ENCODE measurements around the gene DENND1C. TPM values are rescaled to one million over a fixed set of nuclear protein-coding genes. Genes with fewer than 3 reads are reported as not detected.
"Not testable (repeated sequence)": the region's sequence is repeated elsewhere in the genome, so short reads cannot be mapped to it uniquely, and the experiment has no call there.

The DENND1C gene
- total and polyA plus RNA-seq, 8 donors: 6.7 to 22.1 (median 18.8) TPM

DNA sequence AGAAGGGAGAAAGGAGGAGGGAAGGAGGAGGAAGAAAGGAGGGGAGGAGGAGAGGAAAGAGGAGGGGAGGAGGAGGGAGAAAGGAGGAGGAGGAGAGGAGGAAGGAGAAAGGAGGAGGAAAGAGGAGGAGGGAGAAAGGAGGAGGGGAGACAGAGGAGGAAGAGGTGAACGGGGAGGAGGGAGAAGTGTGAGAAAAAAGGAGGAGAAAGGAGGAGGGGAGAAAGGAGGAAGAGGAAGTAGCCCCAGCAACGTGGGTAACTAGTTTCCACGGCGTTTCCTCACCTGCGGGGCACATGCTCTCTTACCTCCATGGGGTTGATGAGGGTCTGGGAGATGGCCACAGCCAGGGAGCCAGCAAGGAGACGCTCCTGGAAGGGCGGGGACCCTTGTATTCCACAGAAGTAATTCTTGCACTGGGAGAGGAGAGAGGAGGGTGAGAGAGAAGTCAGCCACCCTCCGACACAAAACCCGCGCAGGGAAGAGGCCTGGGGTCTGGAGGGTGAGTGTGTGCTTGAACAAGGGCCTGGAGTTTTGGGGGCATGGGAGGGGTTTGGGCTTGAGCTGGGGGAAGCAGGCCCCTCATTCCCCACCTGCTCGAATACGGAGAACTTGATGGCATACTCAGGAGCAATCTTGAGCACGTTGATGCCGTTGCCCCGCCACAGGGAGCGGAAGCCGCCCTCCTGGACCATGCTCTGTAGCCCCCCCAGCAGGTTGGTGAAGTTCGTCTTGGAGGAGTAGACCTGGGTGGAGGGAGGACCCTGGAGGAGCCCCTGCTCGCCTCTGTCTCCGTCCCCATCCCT is 52.0 kb downstream of the DENND1C start:
- Histone ChIP-seq H3K9me3 (no peaks in the 10 kb centered on the region), H3K4me3 (no peak overlapping the region), H3K27ac (no peak overlapping the region), H3K36me3 (no peaks in the 10 kb centered on the region), H3K27me3 (no peaks in the 10 kb centered on the region), H3K4me1 (peaks cover 0 to 5% of the 10 kb centered on the region in 2 donors)
- no peak for ATAC-seq
- TF ChIP-seq, protein P1, sequence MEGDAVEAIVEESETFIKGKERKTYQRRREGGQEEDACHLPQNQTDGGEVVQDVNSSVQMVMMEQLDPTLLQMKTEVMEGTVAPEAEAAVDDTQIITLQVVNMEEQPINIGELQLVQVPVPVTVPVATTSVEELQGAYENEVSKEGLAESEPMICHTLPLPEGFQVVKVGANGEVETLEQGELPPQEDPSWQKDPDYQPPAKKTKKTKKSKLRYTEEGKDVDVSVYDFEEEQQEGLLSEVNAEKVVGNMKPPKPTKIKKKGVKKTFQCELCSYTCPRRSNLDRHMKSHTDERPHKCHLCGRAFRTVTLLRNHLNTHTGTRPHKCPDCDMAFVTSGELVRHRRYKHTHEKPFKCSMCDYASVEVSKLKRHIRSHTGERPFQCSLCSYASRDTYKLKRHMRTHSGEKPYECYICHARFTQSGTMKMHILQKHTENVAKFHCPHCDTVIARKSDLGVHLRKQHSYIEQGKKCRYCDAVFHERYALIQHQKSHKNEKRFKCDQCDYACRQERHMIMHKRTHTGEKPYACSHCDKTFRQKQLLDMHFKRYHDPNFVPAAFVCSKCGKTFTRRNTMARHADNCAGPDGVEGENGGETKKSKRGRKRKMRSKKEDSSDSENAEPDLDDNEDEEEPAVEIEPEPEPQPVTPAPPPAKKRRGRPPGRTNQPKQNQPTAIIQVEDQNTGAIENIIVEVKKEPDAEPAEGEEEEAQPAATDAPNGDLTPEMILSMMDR (IDR thresholded peaks at IDR 0.05): no peak
- intact Hi-C loops (cut with DNase I): no loop called here
- DNase-seq: no peak

DNA sequence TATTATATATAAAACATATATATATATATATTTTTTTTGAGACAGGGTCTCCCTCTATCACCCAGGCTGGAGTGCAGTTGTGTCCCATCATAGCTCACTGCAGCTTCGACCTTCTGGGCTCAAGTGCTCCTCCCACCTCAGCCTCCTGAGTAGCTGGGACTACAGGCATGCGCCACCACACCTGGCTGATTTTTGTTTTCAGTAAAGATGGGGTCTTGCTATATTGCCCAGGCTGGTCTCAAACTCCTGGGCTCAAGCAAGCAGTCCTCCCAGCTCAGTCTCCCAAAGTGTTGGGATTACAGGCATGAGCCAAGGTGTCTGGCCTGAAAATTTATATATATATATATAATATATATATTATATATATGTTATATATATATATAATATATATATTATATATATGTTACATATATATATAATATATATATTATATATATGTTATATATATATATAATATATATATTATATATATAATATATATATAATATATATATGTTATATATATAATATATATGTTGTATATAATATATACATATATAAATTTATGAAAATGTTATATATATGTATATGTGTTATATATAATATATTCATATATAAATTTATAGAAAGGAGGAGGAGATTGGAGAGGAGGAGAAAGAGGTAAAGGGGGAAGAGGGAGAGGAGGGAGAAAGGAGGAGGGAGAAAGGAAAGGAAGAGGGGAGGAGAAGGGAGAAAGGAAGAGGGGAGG is 52.7 kb downstream of the DENND1C start:
- H3K27me3 ChIP-seq; H3K36me3 ChIP-seq; intact Hi-C loops (cut with DNase I); ATAC-seq; H3K4me1 ChIP-seq; DNase-seq; H3K4me3 ChIP-seq; H3K9me3 ChIP-seq; H3K27ac ChIP-seq: not testable (repeated sequence)

DNA sequence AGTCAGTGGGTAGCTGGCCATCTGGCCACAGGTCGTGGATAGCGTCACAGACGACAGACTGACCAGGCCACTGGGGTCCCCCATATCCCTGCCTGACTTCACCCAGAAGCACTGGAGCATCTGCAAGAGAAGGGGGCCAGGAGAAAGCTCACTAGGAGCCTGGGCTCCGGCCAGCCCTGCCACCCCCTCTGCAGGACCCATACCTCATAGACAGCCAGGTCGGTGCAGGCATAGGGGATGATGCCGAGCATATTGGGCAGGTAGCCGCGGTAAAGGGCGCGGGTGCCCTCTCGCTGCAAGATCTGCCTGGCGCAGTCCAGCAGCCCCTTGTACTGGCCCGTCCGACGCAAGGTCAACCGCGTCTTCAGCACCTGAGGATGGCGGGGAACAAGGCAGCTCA is 54.5 kb downstream of the DENND1C start:
- Histone ChIP-seq H3K4me1 (peaks cover 10 to 23% of the 10 kb centered on the region in 2 donors), H3K9me3 (no peaks in the 10 kb centered on the region), H3K4me3 (no peak overlapping the region), H3K36me3 (no peaks in the 10 kb centered on the region), H3K27me3 (no peaks in the 10 kb centered on the region), H3K27ac (no peak overlapping the region)
- no peak for DNase-seq
- no peak for ATAC-seq
- intact Hi-C loops (cut with DNase I): no loop called here
- TF ChIP-seq, protein P1 (IDR thresholded peaks at IDR 0.05): no peak

DNA sequence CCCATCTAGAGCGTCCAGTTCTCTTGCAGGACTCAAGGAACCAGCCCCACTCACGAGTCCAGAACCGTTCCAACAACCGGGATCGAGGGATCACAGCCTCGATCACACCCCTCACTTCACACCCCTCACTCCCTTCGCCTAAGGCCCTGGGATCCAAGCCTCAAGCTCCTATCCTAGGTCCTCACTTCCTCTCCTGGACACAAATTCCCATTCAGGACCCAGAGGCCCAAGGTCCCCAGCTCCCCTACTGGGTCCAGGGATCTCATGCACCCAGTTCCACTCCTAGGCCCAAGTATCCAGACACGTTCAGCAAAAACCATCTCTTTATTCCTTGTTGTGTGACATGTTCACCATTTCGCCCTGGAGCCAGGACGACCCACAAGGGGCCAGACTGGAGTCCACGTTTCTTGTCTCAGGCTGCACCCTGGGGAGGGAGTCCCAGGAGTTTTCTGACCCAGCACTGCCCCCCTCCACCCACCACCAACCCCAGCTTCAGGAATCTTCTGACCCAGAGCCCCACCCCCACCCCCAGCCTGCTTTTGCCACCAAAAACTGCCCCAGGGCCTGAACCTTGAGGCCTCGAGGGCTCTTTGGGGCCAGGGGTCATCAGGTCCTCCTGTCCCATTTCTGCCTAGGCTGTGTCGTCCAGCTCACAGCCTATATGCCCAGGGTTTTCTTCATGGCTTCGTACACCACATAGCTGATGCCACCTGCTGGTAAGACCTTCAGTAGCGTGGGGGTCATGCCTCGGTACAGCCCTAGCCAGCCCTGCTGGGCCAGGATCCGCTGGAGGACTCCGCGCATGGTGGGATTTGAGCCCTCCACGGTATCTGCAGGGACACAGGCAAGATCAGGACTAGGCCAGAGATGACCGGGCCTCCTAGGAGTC is 55.6 kb downstream of the DENND1C start:
- H3K27me3 ChIP-seq: no peaks in the 10 kb centered on the region
- no peaks in the 10 kb centered on the region for H3K9me3 ChIP-seq
- TF ChIP-seq, protein P1 (IDR thresholded peaks at IDR 0.05): no peak
- ATAC-seq (no peak), DNase-seq (peak in 1 of 4 donors; percentile 13)
- intact Hi-C loops (cut with DNase I): no loop called here
- peaks cover 10 to 32% of the 10 kb centered on the region in 2 donors for H3K4me1 ChIP-seq
- H3K27ac ChIP-seq: peak overlapping the region; percentile 87
- H3K4me3 ChIP-seq: peak overlapping the region in 1 of 2 donors; percentile 89
- H3K36me3 ChIP-seq: peaks cover 0 to 10% of the 10 kb centered on the region in 2 donors

DNA sequence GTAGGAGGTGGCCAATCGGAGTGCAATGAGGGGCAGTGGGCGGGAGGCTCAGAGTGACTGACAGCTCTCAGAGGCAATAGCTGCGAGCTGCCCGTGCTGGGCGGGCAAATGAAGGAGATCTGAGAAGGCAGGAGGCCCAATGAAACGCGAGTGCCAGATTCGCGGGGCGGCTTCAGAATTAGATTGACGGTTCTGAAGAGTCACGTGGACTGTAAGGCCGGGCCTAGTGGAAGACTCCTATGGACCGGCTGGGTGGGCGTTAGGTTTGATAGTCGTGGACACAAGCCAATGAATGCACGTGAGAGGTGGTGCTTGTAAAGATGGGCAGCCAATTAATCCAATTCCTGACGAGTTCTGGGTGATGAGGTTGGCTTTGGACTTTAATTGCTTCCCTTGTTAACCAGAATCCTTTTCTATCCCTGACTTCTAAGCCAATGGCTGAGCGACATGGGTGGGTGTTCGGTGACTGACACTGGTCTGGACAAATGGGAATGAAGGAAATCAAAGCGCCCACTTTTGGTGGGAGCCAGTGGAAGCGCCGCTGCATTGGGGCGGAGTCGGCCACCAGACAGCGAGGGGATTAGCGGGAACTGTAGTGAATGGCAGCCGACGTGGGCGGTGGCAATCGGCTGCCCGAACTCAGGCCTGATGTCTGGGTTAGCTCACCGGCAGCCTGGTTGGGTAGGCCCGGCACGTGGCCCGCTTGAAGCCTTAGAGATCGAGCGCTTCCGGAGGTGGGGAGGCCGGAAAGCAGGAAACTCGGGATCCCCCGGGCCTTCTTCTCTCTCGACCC is 56.5 kb downstream of the DENND1C start:
- no peaks in the 10 kb centered on the region for H3K9me3 ChIP-seq
- DNase-seq (peak; percentile 94 to 100 (median 100)), ATAC-seq (peak; percentile 93)
- H3K27me3 ChIP-seq: no peaks in the 10 kb centered on the region
- TF ChIP-seq, protein P1 (IDR thresholded peaks at IDR 0.05): no peak
- H3K4me3 ChIP-seq: peak overlapping the region in 1 of 2 donors; percentile 89
- H3K36me3 ChIP-seq: peaks cover 0 to 18% of the 10 kb centered on the region in 2 donors
- peaks cover 10 to 32% of the 10 kb centered on the region in 2 donors for H3K4me1 ChIP-seq
- peak overlapping the region; percentile 87 for H3K27ac ChIP-seq
- intact Hi-C loops (cut with DNase I): no loop called here

Measured in left lung (tissue), 10 donors.